ENCODE results near the gene MEAK7. TPM values are rescaled to one million over a fixed set of nuclear protein-coding genes. Genes with fewer than 3 reads are reported as not detected.

MEAK7 gene
- total RNA-seq, 4 donors from 2014 or later = 20.3 to 29.1 (median 21.8) TPM

- WGBS, 2 donors (ENCODE audit: low coverage in 1 of 2) = 76% methylated on average over 1 of the region's 1 CpG; no CpG with 5 or more reads in 1 of the 2 donors
- in situ Hi-C loops (cut with MboI; ENCODE audit: low pct_ligation_motif_present in 1 of 4, low pct_unique_long_range_greater_than_20kb in 1 of 4, low sequenced_read_pairs in 3 of 4) (no loop called here), intact Hi-C loops (cut with DNase I; ENCODE audit: low total_unique reads) (no loop called here)
These were observed 37.2 kb downstream of the MEAK7 start for GRCh38 chr16:84467256-84467655.

GRCh38 chr16:84466692-84467091 lies 37.8 kb downstream of the MEAK7 start:
- no peak overlapping the region for H3K27ac ChIP-seq
- H3K4me1 ChIP-seq = no peaks in the 10 kb centered on the region
- peaks cover 0 to 15% (median 0%) of the 10 kb centered on the region in 4 donors for H3K36me3 ChIP-seq
- 72% methylated on average over 4 of the region's 4 CpGs for WGBS, 2 donors (ENCODE audit: low coverage in 1 of 2)
- no peak overlapping the region for H3K4me3 ChIP-seq
- peaks cover 0 to 7% of the 10 kb centered on the region in 2 donors for H3K9me3 ChIP-seq
- TF ChIP-seq POLR2AphosphoS5 (IDR thresholded peaks at IDR 0.05) (no peak), EP300 (IDR thresholded peaks at IDR 0.05; ENCODE audit: low read depth) (no peak), POLR2A (IDR thresholded peaks at IDR 0.05) (no peak)
- TF ChIP-seq, protein P1, sequence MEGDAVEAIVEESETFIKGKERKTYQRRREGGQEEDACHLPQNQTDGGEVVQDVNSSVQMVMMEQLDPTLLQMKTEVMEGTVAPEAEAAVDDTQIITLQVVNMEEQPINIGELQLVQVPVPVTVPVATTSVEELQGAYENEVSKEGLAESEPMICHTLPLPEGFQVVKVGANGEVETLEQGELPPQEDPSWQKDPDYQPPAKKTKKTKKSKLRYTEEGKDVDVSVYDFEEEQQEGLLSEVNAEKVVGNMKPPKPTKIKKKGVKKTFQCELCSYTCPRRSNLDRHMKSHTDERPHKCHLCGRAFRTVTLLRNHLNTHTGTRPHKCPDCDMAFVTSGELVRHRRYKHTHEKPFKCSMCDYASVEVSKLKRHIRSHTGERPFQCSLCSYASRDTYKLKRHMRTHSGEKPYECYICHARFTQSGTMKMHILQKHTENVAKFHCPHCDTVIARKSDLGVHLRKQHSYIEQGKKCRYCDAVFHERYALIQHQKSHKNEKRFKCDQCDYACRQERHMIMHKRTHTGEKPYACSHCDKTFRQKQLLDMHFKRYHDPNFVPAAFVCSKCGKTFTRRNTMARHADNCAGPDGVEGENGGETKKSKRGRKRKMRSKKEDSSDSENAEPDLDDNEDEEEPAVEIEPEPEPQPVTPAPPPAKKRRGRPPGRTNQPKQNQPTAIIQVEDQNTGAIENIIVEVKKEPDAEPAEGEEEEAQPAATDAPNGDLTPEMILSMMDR (IDR thresholded peaks at IDR 0.05) = no peak
- no peak for DNase-seq
- in situ Hi-C loops (cut with MboI; ENCODE audit: low pct_ligation_motif_present in 1 of 4, low pct_unique_long_range_greater_than_20kb in 1 of 4, low sequenced_read_pairs in 3 of 4) = no loop called here
- no peaks in the 10 kb centered on the region for H3K27me3 ChIP-seq
- intact Hi-C loops (cut with DNase I; ENCODE audit: low total_unique reads) = no loop called here

More at GRCh38 chr16:84467256-84467655, 37.2 kb downstream of the MEAK7 start:
- no peak for DNase-seq
- H3K4me3 ChIP-seq = no peak overlapping the region
- TF ChIP-seq, protein P1 (IDR thresholded peaks at IDR 0.05) = no peak
- TF ChIP-seq EP300 (IDR thresholded peaks at IDR 0.05; ENCODE audit: low read depth) (no peak), POLR2A (IDR thresholded peaks at IDR 0.05) (no peak), POLR2AphosphoS5 (IDR thresholded peaks at IDR 0.05) (no peak)
- H3K27ac ChIP-seq = no peak overlapping the region
- H3K4me1 ChIP-seq = no peaks in the 10 kb centered on the region
- H3K36me3 ChIP-seq = peaks cover 0 to 9% (median 0%) of the 10 kb centered on the region in 4 donors
- H3K9me3 ChIP-seq = peaks cover 0 to 7% of the 10 kb centered on the region in 2 donors
- no peaks in the 10 kb centered on the region for H3K27me3 ChIP-seq

GRCh38 chr16:84465154-84465553 lies 39.3 kb downstream of the MEAK7 start:
- Histone ChIP-seq H3K27ac (no peak overlapping the region), H3K27me3 (no peaks in the 10 kb centered on the region), H3K4me1 (no peaks in the 10 kb centered on the region), H3K36me3 (peaks cover 0 to 16% (median 0%) of the 10 kb centered on the region in 4 donors), H3K4me3 (no peak overlapping the region), H3K9me3 (peaks cover 0 to 7% of the 10 kb centered on the region in 2 donors)
- DNase-seq = no peak
- TF ChIP-seq, protein P1 (IDR thresholded peaks at IDR 0.05) = no peak
- TF ChIP-seq POLR2A (IDR thresholded peaks at IDR 0.05) (no peak), POLR2AphosphoS5 (IDR thresholded peaks at IDR 0.05) (no peak), EP300 (IDR thresholded peaks at IDR 0.05; ENCODE audit: low read depth) (no peak)
- in situ Hi-C loops (cut with MboI; ENCODE audit: low pct_ligation_motif_present in 1 of 4, low pct_unique_long_range_greater_than_20kb in 1 of 4, low sequenced_read_pairs in 3 of 4) (no loop called here), intact Hi-C loops (cut with DNase I; ENCODE audit: low total_unique reads) (no loop called here)
- 96 to 98% methylated on average over 4 to 6 of the region's 6 CpGs for whole genome bisulfite sequencing, 2 donors (ENCODE audit: low coverage in 1 of 2)

DNA sequence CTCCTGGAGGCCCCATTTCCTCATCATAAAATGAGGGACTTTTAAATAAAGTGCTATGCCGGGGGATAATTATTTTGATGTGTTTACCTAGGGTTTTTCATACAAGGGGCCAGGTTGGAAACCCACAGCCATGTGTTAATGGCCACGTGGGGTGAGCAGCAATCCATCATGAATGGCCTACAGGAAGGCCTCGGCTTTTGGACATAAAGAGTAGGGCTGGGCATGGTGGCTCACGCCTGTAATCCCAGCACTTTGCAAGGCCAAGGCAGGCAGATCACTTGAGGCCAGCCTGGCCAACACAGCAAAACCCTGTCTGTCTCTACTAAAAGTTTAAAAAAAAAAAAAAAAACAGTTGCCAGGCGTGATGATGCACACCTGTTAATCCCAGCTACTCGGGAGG lies 40.3 kb downstream of the MEAK7 start:
- Histone ChIP-seq H3K27me3 (no peaks in the 10 kb centered on the region), H3K4me3 (no peak overlapping the region), H3K4me1 (no peaks in the 10 kb centered on the region), H3K36me3 (peaks cover 0 to 16% (median 0%) of the 10 kb centered on the region in 4 donors), H3K9me3 (peaks cover 0 to 7% of the 10 kb centered on the region in 2 donors), H3K27ac (no peak overlapping the region)
- intact Hi-C loops (cut with DNase I; ENCODE audit: low total_unique reads) (loop anchor here (1.0 kb wide), 1 partner anchor 42 kb away; no protein-coding TSS in a partner anchor), in situ Hi-C loops (cut with MboI; ENCODE audit: low pct_ligation_motif_present in 1 of 4, low pct_unique_long_range_greater_than_20kb in 1 of 4, low sequenced_read_pairs in 3 of 4) (no loop called here)
- WGBS, 2 donors (ENCODE audit: low coverage in 1 of 2) = 76 to 84% methylated on average over 4 to 6 of the region's 6 CpGs
- no peak for DNase-seq
- no peak for TF ChIP-seq POLR2A (IDR thresholded peaks at IDR 0.05)
- no peak for TF ChIP-seq POLR2AphosphoS5 (IDR thresholded peaks at IDR 0.05)
- TF ChIP-seq, protein P1 (IDR thresholded peaks at IDR 0.05) = no peak
- TF ChIP-seq EP300 (IDR thresholded peaks at IDR 0.05; ENCODE audit: low read depth) = no peak

Measured in transverse colon (tissue), 4 donors.